ENCODE data around the gene JAG2. TPM values are rescaled to one million over a fixed set of nuclear protein-coding genes. Genes with fewer than 3 reads are reported as not detected.

Gene JAG2
- total RNA-seq (ENCODE audit: insufficient read depth, low replicate concordance), result 7.0 TPM

DNA sequence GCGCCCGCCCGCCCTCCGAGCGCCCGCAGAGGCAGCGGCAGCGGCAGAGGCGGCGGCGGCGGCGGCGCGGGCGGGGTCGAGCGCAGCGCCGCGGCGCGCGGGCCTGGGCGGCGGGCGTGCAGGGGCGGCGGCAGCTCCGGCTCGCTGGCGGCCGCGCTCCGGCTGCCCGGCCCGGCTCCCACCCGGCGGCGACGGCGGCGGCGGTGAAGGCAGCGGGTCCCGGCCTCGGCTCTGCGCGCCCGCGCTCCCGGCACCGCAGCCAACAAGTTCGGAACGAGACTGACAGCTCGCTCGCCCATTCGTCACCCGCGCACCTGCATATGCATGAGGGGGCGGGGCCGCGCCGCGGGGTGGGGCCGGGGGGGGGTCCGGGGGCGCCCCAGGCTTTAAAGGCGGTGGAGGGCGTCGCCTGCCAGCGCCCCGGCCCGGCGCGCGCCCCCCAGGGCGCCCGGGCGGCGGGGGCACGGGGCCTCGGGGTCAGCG is at the start of gene JAG2:
JAG2 (minus strand) TSS at position 281 of the 483 bp plus-strand sequence. CDS start 356 bp downstream, outside the sequence.
- DNase-seq (ENCODE audit: low spot score), result no peak

DNA sequence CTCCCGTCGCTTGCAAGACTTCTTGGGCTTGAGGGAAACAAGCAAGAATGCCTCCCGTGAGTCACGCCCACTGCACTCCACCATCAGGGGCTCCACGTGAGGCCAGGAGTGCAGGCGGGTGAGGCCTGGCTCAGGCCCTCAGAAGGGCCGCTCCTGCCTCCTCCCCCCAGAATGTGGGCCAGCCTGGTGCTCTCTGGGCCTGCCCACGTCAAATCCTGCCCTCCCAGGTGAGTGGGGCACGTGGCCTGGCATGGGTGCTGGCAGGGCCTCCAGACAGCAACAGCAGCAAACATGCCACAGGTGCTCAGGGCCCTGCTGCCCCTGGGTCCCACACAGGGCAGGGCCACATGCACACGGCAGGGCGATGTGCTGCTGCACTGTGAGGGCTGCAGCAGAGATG is 49.2 kb upstream of the JAG2 start:
- no peak for DNase-seq (ENCODE audit: low spot score)

DNA sequence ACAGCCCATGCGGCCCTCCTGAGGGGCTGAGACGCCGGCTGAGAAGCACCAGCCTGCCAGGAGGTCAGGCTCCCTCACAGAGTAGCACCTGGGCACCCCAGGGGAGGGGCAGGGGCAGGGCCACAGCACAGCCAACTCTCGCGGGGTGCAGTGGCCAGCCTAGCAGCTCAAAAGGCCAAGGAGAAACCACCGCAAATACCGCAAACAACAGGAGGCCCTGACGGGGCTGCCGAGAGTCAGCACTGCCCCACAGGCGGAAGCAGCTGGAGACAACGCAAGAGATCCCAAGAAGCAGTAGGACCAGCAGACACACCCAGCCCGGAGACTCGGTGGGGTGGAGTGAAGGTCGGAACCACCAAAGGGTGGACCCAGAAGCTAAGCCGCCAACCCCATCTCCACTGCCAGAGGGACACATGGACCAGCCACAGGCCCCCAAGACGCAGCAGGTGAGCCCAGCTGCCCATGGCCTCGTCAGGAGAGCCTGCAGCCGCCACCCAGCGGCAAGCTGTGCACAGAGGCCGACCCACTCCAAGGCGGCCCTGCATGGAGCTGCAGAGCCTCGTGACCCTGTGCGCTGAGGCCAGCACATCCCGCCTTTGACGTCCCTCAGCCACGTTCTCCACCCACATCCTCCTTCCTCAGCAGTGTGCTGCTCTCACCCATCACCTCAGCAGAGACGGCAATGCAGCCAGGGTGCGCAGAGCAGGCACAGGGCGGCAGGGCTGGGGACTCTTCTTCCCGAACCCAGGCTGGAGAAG is 48.1 kb upstream of the JAG2 start:
- no peak for DNase-seq (ENCODE audit: low spot score)

DNA sequence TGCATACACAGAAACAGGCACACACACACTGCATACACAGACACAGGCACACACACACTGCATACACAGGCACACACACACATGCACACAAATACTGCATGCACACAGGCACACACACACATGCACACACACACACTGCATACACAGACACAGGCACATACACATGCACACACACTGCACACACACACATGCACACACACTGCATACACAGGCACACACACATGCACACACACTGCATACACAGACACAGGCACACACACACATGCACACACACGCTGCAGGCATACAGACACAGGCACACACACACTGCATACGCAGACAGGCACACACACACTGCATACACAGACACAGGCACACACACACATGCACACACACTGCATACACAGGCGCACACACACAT is 47.0 kb upstream of the JAG2 start:
- DNase-seq (ENCODE audit: low spot score), result no peak

DNA sequence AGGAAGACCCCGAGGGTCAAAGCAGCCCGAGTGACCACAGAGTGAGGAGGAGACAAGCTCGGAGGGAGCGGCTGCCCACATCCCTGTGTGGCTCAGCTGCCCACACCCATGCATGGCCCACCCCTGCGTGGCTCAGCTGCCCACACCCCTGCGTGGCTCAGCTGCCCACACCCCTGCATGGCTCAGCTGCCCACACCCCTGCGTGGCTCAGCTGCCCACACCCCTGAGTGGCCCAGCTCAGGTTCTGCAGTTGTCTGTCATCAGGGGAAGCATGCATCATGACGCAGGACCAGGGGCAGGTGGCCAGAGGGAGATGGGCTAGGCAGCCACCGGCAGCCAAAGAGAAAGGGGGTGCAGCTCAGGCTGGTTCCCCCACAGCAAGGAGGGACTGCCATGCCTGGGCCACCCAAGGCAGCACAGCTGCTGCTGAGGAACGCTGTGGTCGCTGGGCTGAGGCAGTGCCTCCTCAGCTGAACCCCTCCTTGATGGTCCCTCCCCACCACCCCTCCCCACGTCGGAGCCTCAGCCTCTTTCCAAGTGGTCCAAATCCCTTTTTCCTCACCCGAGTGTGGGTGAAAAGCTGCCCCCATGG is 45.8 kb upstream of the JAG2 start:
- DNase-seq (ENCODE audit: low spot score), result no peak

DNA sequence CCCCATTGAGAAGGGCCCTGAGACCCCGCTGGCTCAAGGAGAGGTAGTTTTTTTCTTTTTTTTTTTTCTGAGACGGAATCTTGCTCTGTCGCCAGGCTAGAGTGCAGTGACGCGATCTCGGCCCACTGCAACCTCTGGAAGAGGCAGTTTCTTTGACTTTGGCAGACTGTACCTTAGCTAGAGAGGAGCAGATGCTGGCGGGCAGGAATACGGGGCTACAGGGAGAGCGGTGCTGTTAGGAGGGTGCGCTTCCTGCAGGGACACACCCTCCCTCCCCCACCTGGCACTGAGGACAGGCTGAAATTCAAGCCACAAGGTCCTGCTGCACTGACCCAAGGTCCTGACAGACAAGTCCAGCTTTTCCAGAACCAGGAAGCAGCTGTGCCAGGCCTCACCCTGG is 44.8 kb upstream of the JAG2 start:
- no peak for DNase-seq (ENCODE audit: low spot score)

DNA sequence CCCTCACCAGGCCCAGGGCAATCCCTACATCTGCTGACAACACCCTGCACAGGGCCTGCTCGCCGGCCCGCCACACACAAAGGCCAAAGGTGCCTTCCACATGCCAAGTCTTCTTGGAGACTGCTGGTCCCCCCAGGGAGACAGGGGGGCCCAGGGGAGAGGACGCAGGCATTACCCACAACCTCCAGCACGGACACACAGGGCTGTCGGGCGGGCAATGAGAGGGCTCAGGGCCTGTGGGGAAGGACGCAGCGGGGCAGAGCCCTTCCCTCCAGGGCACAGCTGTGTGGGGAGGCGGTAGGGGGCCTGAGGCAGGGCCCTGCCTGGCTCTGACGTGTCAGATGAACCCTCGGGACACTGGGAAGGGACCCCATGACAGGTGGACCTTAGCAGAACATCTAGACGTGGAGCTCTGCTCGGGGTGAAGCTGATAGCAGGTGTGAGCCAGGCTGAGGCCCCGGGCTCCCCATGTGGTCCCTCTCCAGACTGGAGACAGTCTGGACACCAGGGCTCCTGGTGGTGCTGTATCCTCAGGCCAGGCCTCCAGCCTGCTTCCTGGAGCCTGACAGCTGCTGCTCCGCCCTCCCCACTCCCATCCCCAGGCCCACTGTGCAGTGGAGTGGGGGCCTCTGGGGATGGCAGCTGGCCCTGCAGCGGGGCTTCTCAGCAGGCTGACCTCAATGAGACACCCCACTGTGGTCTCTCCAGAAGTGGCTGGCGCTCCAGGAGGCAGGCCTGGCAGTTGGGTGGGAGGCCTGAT is 44.1 kb upstream of the JAG2 start:
- DNase-seq (ENCODE audit: low spot score), result no peak

DNA sequence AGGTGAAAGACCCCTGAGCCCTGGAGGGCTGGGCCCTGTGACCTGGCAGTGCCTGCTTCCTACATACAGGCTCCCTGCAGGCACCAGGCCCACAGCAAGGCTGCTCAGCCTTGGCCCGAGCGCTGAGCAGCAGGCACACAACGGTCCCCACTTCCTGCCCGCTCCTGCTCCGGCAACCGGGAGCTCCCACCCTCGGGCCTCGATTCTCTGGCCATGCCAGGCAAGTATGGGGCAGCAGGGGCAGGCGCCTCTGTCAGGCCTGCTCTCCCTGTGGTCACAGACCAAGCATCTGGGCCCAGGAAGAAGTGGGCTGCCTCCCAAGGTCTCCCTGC is 43.1 kb upstream of the JAG2 start:
- no peak for DNase-seq (ENCODE audit: low spot score)

DNA sequence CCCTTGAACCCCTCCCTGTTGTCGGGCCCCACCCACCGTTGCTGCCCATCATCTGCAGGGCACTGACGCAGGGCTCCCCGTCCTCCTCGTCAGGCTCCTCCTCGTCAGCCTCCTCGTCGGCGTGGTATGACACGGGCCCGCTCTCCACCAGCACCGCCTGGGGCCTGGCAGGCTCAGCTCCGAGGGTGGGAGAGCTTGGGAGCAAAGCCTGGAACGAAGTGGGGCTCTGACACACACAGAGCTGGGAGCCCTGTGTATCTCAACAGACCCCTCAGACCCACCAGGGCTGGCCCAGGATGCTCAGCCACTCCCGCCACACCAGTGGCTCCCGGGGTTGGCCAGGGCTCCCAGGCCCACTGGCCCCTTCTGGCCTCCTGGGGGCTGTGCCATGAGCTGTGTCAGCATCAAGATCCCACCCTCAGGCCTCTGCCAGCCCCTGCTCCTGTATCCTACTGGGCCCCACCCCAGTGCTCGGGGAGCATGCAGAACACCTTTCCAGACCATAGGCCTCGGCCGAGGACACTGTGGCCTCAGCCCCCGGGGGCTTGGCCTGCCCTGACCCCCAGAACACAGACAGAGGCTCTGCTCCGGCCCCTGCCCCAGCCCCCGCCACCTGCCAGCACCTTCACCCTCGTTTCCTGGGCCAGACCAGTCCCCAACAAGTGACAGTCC is 42.6 kb upstream of the JAG2 start:
- DNase-seq (ENCODE audit: low spot score), result no peak

DNA sequence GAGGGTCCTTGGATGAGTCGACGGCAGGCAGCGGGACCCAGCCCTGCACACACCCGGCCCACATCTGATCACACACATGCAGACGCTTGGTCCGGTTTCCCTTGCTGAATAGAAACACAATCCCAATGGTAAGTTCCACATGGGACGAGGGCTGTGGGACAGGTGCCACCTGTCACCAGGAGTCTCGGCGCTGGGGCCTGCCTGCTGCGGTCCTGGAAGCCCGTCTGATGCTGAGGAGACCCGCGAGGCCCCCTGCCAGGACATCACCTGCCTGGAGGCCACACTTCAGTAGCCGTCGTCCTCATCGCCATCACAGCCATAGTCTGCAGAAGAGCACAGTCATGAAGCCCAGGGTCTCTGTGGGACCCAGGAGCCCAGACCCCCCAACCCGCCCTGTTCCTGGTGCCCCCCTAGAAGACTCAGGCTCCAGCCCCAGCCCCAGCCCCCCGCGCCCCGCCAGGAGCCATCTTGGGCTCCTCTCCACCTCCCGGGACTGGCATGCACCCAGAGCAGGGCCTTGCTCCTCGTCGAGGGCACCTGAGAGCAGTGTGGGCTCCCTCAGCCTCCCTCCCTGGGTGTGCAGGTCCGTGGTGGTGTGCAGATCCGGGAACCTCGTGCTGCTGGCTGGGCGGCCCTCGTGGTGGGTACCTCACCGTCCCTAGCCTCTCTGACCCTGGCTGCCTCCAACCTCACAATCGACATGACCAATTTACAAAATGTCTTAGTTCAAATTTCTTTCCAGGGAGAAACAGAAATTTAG is 41.9 kb upstream of the JAG2 start:
- no peak for DNase-seq (ENCODE audit: low spot score)

DNA sequence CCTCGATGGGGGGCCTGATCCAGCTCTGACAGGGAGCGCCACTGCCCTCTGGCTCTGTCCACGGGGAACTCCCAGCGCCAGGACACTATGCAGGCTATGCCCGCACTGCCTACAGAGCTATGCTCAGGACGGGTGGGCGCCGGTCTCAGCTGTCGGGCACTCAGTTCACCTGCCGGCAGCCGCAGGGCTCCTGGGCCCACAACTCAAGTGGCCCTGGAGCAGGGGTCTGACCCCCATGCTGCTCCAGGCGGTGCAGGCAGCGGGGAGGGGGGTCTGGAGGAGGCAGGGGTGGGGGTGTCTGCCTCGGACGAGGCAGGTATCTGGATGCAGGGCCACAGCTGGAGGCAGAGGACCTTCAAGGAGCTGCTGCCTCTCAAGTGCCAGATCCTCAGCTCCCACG is 41.1 kb upstream of the JAG2 start:
- DNase-seq (ENCODE audit: low spot score), result no peak

DNA sequence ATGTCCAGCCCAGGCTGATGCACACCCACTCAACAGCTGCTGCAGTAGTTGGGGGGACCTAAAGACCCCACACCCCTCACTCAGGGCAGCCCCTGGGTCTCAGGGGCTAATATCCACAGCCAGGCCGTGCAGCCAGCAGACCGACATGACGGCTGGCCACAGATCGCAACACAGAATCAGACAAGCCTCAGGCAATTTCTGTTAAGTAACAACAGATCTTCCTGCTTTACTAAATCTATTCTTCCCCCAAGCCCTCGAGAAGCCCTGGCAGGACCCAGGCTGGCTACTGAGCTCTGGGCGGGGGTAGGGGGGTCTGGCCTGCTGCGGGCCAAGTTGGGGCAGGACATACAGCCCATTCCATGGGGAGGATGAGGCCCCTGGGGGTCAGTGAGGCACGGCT is 40.5 kb upstream of the JAG2 start:
- DNase-seq (ENCODE audit: low spot score), result no peak

DNA sequence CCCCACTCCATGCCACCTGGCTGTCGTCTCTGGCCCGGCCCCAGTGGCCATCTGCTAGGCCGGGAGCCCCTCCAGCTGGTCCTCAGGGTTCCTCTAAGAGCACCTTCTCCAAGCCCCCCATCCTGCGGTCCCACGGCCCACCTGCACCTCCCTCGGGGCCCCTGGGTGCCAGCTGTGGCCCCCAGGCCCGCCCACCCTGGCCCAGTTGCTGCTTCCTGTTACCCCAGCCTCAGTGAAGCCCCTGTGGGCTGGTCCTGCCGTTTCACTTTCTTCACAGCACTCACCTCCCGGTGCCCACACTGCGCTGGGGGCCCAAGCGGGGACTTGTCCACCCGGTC is 40.1 kb upstream of the JAG2 start:
- DNase-seq (ENCODE audit: low spot score), result no peak

DNA sequence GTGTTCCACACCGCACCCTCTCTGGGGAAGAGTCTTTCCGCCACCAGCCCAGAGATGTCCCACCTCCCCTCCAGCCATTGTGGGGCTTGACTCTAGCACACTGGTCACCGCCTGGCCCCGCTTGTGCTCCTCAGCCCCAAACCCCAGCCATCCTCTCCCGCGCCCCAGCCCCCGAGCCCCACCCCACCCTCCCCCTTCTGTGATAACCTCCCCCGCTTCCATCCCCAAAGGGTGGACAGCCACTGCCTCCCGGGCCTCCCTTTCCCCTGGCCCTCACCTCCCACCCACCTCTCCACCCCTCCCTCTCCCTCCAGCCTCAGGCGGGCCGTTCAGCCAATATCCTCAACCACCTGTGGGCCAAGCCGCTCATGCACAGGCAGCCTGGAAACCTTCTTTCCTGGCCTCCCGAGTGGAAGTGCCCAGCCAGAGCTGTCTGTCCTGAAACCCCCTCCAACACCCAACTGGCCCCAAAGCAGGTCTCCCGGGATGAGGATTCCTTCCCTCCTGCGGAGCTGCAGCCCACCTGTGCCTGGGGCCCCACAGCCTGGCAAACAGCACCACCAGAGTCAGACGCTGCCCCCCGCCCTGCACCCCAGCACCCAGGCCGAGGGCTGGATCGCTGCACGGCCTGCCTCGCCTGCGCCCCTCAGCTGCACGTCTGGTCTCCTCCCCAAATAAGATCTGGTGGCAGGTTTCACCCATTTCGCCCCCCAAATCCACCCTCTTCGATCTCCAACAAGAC is 39.6 kb upstream of the JAG2 start:
- DNase-seq (ENCODE audit: low spot score), result no peak

DNA sequence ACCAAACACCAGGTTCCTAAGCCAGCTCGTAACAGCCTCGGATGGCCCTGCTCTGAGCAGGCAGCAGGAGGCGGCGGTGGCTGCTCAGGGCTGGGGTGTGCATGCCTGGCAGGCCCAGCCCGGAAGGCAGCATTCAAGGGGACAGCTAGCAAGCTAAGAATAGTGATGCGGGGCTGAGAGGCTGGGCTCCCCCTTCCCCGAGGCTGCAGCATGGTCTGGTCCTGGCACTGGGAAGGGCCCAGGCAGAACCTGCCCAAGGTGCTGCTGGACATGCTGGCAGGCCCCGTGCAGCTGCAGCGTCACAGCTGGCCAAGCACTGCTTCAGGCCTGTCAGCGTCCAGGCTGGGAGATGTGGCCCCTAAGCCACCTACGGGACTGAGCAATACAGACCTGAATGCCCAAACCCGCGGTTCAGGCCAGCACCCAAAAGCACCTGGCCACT is 38.9 kb upstream of the JAG2 start:
- DNase-seq (ENCODE audit: low spot score), result no peak

DNA sequence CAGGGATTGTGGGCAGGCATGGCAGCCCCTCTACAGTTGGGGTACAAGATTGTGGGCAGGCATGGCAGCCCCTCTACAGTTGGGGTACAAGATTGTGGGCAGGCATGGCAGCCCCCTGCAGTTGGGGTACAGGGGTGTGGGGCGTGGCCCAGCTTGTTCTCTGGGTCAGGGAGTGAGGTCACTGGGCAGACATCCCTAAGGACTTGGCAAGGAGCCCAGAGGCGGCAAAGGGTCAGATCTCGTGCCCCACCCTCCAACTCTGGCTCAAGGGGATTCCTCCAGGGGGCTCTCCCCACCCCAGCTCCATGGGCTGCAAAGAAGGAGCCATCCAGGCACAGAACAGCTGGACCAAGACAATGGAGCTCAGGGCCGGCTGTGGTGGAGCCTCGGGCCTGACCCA is 38.3 kb upstream of the JAG2 start:
- DNase-seq (ENCODE audit: low spot score), result no peak

DNA sequence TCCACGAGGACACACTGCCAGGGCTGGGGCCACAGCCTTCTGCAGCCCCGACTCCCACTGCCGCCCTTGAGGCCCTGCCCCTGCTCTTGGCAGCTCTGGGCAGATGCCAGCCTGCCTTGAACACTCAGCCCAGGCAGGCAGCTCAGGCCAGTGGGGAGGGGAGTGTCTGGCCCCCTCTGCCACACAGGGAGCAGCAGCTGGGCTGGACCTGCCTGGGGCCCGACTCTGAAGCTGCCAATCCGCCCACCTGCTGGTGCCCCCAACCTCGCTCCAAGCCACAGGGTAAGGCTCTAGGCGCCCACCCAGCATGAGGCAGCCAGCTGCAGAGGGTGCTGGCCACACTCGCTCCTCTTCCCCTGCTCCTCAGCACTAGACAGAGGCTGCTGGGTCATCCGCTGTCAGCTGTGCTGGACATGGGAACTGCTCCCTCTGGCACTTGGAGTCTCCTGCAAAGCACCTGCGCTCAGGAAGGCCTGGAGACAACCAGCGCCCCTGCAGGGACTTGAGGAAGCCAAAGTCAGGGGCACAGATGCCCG is 37.2 kb upstream of the JAG2 start:
- DNase-seq (ENCODE audit: low spot score), result no peak

DNA sequence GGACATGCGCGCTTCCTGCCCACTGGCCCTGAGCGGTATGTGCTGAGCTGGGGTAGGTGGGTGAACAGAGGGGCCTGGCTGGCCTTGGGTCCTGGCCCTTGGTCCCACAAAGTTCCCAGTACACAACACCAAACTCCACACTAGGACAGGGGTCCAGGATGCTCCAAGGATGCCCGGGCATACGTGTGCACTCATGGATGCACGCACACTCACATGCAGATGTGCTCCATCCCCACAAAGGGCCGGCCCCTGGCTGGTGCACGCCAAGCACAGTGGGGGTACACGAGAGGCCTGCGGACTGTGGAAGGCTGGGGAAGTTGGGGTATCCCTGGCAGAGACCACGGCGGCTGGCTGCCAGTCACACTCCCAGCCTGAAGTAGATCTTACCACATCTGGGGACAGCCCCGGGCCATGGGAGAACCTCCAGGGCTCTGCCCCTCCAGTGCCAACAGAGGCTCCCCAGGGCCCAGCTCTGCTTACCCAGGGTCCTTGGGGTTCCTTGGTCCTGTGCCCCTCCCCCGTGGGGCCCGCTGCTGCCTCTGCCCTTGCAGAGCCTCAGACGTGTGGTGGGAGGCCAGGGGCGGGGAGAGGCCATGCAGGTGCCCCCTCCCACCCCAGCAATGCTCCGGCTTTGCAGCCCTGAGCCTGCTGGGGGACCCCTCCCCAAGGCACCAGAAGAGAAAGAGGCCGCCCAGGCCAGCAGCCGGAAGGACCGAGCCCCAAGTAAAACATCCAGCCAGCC is 36.5 kb upstream of the JAG2 start:
- DNase-seq (ENCODE audit: low spot score), result no peak

DNA sequence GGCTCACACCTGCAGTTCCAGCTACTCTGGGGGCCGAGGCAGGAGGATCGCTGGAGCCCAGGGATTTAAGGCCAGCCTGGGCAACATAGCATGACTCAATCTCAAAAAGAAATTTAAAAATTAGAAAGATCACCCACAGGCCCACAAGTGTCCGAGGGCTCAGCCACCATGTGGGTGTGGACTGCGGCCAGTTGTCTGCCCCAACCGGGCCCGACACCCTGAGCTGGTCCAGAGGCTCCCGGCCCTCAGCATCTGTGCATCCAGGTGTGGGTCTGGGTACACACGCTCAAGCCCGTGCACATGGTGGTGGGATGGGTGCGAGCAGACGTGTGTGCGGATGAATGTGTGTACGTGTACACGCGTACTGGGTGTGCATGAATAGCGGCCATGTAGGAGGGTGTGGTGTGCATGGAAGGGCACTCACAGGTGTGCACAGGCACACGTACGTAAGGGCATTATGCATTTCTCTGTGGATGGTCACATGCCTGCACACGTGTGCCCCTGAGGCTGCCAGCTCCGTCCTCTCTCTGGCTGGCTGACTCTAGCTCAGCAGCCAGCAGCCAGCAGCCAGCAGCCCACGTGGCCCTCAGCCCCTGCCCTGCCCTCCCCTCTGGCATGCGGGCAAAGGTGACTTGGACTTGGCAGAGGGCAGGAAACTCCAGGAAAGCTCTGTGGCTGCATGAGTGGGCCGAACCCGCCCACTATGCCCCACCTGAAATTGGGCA is 35.8 kb upstream of the JAG2 start:
- DNase-seq (ENCODE audit: low spot score), result no peak

All from umbilical cord (tissue), 2 donors.